BLaER1 (cell line): ENCODE data around the gene SCN8A.

Source experiments
- H3K27ac ChIP-seq: shearing (Covaris generic); formaldehyde crosslinking; 2 replicates; pipeline ENCODE4 v1.8.1; 2022
- H3K27me3 ChIP-seq: shearing (Covaris generic); formaldehyde crosslinking; 2 replicates; pipeline ENCODE4 v1.8.1; 2022
- H3K36me3 ChIP-seq: shearing (Covaris generic); formaldehyde crosslinking; 2 replicates; pipeline ENCODE4 v1.8.1; 2022
- H3K4me1 ChIP-seq: shearing (Covaris generic); formaldehyde crosslinking; 2 replicates; pipeline ENCODE4 v1.8.1; 2022
- H3K4me2 ChIP-seq: shearing (Covaris generic); formaldehyde crosslinking; 2 replicates; pipeline ENCODE4 v1.8.1; 2022
- H3K4me3 ChIP-seq: shearing (Covaris generic); formaldehyde crosslinking; 2 replicates; pipeline ENCODE4 v1.8.1; 2022
- H3K9ac ChIP-seq: shearing (Covaris generic); formaldehyde crosslinking; 2 replicates; pipeline ENCODE4 v1.8.1; 2022
- H3K9me3 ChIP-seq: shearing (Covaris generic); formaldehyde crosslinking; 2 replicates; pipeline ENCODE4 v1.8.1; 2022
- H4K20me1 ChIP-seq: shearing (Covaris generic); formaldehyde crosslinking; 2 replicates; pipeline ENCODE4 v1.8.1; 2022
- Cebpa-rat ChIP-seq: shearing (Covaris generic); IDR thresholded peaks from 2 replicates; pipeline ENCODE4 v1.8.1; 2022

The SCN8A gene

GRCh38 chr12:51678086-51678724 lies 87.2 kb downstream of the SCN8A start:
- no peak for TF ChIP-seq Cebpa-rat
- no peak overlapping the region for H3K27ac ChIP-seq

DNA sequence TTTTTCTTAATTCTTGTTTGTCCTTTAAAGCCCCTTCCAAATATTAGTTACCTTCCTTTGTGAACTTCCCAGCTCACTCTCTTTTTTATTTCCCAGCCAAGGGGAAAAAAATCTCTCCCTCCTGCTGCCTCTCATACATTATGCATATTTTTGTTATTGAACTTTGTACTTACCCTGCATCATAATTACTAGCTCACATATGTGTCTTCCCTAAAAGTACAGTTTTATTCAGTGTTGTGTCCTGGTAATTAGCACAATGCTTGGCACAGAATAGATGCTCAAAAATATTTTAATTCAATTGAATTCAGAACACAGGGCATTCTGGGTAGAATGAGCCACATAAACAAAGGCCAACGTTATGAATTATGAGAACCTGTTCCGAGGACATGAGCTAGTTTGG lies 91.9 kb downstream of the SCN8A start:
- Histone ChIP-seq H3K9ac (no peak overlapping the region), H4K20me1 (no peaks in the 10 kb centered on the region), H3K27ac (no peak overlapping the region), H3K36me3 (no peaks in the 10 kb centered on the region), H3K4me1 (no peaks in the 10 kb centered on the region), H3K9me3 (no peaks in the 10 kb centered on the region), H3K4me3 (no peak overlapping the region), H3K4me2 (no peak overlapping the region), H3K27me3 (no peaks in the 10 kb centered on the region)
- no peak for TF ChIP-seq Cebpa-rat

More at GRCh38 chr12:51678086-51678724, 87.2 kb downstream of the SCN8A start:
- no peaks in the 10 kb centered on the region for H3K9me3 ChIP-seq
- no peaks in the 10 kb centered on the region for H3K36me3 ChIP-seq
- no peaks in the 10 kb centered on the region for H4K20me1 ChIP-seq
- H3K27me3 ChIP-seq, result no peaks in the 10 kb centered on the region
- H3K4me3 ChIP-seq, result no peak overlapping the region
- no peak overlapping the region for H3K4me2 ChIP-seq
- no peak overlapping the region for H3K9ac ChIP-seq
- H3K4me1 ChIP-seq, result no peaks in the 10 kb centered on the region

GRCh38 chr12:51683763-51684357 lies 92.8 kb downstream of the SCN8A start:
- no peak overlapping the region for H3K4me2 ChIP-seq

DNA sequence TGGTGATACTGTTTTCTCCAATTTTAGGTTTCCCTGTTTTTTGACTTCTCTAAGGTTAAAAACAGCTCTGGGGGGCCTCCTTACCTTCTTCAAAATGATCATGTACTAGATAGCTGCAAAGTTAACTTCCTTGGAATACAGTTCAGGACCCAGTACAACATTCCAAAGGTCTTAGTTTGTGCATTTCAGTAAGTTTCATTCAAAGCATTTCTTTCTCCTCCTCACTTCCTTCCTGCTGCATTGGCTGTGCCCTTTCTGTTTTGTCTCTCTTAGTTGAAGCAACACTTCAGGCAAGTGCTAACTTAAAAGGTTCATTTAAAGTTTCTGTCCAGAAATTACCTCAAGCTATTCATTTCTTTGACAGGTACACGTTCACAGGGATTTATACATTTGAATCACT lies 95.7 kb downstream of the SCN8A start:
- Histone ChIP-seq H3K4me3 (no peak overlapping the region), H3K27me3 (no peaks in the 10 kb centered on the region), H4K20me1 (no peaks in the 10 kb centered on the region), H3K27ac (no peak overlapping the region), H3K36me3 (no peaks in the 10 kb centered on the region), H3K9me3 (no peaks in the 10 kb centered on the region), H3K4me1 (no peaks in the 10 kb centered on the region), H3K4me2 (no peak overlapping the region), H3K9ac (no peak overlapping the region)
- no peak for TF ChIP-seq Cebpa-rat

More at GRCh38 chr12:51683763-51684357, 92.8 kb downstream of the SCN8A start:
- no peak overlapping the region for H3K9ac ChIP-seq
- H3K27ac ChIP-seq, result no peak overlapping the region
- no peaks in the 10 kb centered on the region for H4K20me1 ChIP-seq
- no peaks in the 10 kb centered on the region for H3K27me3 ChIP-seq
- no peaks in the 10 kb centered on the region for H3K4me1 ChIP-seq
- H3K36me3 ChIP-seq, result no peaks in the 10 kb centered on the region
- no peaks in the 10 kb centered on the region for H3K9me3 ChIP-seq
- TF ChIP-seq Cebpa-rat, result no peak
- no peak overlapping the region for H3K4me3 ChIP-seq

DNA sequence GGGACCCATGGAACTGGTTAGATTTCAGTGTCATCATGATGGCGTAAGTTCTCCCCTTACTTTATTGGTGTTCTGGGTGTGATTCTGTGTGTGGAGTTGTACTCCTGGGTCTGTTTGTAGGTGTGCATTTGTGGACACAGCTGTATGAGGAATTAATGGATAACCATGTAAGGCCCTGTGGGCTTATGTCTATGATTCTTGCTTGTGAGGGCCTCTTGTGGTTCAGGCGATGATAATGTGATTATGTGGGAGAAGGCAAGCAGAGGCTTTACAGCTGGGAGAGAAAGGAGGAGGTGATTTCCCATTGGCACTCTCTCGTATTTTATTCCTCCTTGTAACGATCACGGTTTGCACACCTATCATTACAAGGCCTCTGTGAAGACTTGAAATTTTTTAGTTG lies 96.1 kb downstream of the SCN8A start:
- Histone ChIP-seq H3K27ac (no peak overlapping the region), H3K36me3 (no peaks in the 10 kb centered on the region), H3K9ac (no peak overlapping the region), H4K20me1 (no peaks in the 10 kb centered on the region), H3K9me3 (no peaks in the 10 kb centered on the region), H3K4me1 (no peaks in the 10 kb centered on the region), H3K4me3 (no peak overlapping the region), H3K4me2 (no peak overlapping the region), H3K27me3 (no peaks in the 10 kb centered on the region)
- no peak for TF ChIP-seq Cebpa-rat

- Histone ChIP-seq H3K4me3 (no peak overlapping the region), H3K27me3 (no peaks in the 10 kb centered on the region), H3K9ac (no peak overlapping the region), H3K4me1 (no peaks in the 10 kb centered on the region), H3K36me3 (no peaks in the 10 kb centered on the region), H4K20me1 (no peaks in the 10 kb centered on the region), H3K4me2 (no peak overlapping the region), H3K9me3 (no peaks in the 10 kb centered on the region), H3K27ac (no peak overlapping the region)
- TF ChIP-seq Cebpa-rat, result no peak
These were observed 96.6 kb downstream of the SCN8A start for GRCh38 chr12:51687614-51688013.

- no peaks in the 10 kb centered on the region for H3K27me3 ChIP-seq
- H3K36me3 ChIP-seq, result no peaks in the 10 kb centered on the region
- H3K27ac ChIP-seq, result no peak overlapping the region
- TF ChIP-seq Cebpa-rat, result no peak
- H3K9me3 ChIP-seq, result no peaks in the 10 kb centered on the region
- no peak overlapping the region for H3K9ac ChIP-seq
- H3K4me3 ChIP-seq, result no peak overlapping the region
- no peaks in the 10 kb centered on the region for H4K20me1 ChIP-seq
- no peak overlapping the region for H3K4me2 ChIP-seq
- no peaks in the 10 kb centered on the region for H3K4me1 ChIP-seq
These were observed 99.0 kb downstream of the SCN8A start for GRCh38 chr12:51689983-51690382.

DNA sequence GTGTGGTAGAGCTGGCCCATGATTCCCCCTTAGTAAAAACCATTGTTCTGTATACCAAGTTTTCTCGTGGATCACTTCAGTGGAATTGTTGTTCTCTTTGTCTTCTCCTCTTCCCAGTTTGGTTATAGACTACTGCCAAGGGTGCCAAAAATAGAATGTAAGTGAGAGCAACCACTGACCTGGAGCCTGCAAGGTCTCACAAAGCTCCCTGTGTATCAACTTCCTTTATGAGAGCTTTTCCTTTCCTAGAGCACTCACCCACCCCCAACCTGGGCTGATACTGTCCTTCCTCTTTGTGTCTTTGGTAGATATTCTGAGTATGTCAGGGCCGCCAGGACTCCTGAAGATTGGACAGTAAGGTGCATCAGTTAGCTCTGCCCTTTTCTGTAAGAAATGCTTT lies 101.0 kb downstream of the SCN8A start:
- H3K4me2 ChIP-seq, result no peak overlapping the region
- H3K36me3 ChIP-seq, result no peaks in the 10 kb centered on the region
- H3K4me1 ChIP-seq, result no peaks in the 10 kb centered on the region
- H3K4me3 ChIP-seq, result no peak overlapping the region
- no peaks in the 10 kb centered on the region for H3K9me3 ChIP-seq
- no peak overlapping the region for H3K9ac ChIP-seq
- TF ChIP-seq Cebpa-rat, result no peak
- no peak overlapping the region for H3K27ac ChIP-seq
- H4K20me1 ChIP-seq, result no peaks in the 10 kb centered on the region
- no peaks in the 10 kb centered on the region for H3K27me3 ChIP-seq

DNA sequence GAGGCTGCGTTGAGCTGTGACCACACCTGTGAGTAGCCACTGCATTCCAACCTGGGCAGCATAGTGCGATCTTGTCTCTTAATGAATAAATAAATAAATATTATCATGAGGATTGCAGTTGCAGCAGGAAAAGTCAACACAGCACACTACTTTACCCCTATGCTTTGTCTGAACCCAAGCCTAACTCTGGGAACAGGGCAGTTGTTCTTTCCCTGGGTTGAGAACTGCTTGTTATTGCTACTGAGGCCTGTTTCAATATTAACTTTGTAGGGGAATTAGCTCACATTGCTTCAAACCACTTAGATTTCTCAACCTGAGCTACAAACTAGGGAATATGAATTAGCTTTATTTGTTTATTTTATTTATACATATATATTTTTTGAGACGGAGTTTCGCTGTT lies 102.5 kb downstream of the SCN8A start:
- H3K4me1 ChIP-seq, result no peaks in the 10 kb centered on the region
- no peak overlapping the region for H3K9ac ChIP-seq
- no peaks in the 10 kb centered on the region for H3K27me3 ChIP-seq
- TF ChIP-seq Cebpa-rat, result no peak
- no peaks in the 10 kb centered on the region for H3K36me3 ChIP-seq
- no peaks in the 10 kb centered on the region for H4K20me1 ChIP-seq
- H3K4me3 ChIP-seq, result no peak overlapping the region
- no peak overlapping the region for H3K27ac ChIP-seq
- no peaks in the 10 kb centered on the region for H3K9me3 ChIP-seq
- H3K4me2 ChIP-seq, result no peak overlapping the region

- Histone ChIP-seq H3K4me2 (no peak overlapping the region), H3K27me3 (no peaks in the 10 kb centered on the region), H3K4me1 (no peaks in the 10 kb centered on the region), H3K4me3 (no peak overlapping the region), H3K9me3 (no peaks in the 10 kb centered on the region), H3K9ac (no peak overlapping the region), H4K20me1 (no peaks in the 10 kb centered on the region), H3K36me3 (no peaks in the 10 kb centered on the region), H3K27ac (no peak overlapping the region)
- no peak for TF ChIP-seq Cebpa-rat
These were observed 103.1 kb downstream of the SCN8A start for GRCh38 chr12:51694146-51694545.
